ENCODE measurements around the gene C17orf75. TPM values are rescaled to one million over a fixed set of nuclear protein-coding genes. Genes with fewer than 3 reads are reported as not detected.
A peak's percentile ranks its signal among the peaks of the same experiment; 100 is the strongest.
"Not testable (repeated sequence)": the region's sequence is repeated elsewhere in the genome, so short reads cannot be mapped to it uniquely, and the experiment has no call there.

Gene C17orf75
- total and polyA plus RNA-seq, 10 of the 15 experiments (the other 5 are each of a cell fraction or from before 2014, with no cell fraction given) = 21.7 to 53.0 (median 27.3) TPM

DNA sequence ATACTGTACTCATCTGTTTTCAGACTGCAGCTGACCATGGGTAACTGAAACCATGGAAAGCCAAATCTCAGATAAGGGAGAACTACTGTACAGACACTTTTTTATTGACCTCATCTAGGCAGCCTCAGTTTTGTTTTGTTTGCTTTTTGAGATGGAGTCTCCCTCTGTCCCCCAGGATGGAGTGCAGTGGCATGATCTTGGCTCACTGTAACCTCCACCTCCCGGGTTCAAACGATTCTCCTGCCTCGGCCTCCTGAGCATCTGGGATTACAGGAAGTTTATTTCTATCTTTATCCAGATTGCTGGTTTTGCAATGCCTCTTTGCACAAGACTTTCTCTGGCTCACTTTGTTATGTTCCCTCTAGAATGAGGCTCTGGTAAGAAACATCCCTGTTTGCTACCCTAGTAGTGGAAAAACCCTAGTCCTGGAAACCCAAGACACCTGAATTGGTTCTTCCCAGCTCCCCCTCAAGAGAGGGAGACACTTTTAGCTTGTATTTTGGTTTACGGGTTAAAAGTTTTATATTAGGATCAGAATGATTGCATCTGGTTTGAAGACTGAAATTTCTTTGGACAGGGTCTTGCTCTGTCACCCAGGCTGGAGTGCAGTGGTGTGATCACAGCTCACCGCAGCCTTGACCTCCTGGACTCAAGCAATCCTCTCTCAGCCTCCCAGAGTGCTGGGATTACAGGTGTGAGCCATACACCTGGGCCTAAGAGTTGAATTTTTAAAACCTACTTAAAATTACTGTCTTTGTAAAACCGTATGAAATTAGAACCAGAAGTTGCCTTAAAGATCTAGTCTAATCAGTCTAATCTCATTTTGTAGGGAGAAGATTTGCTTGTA is 46.9 kb upstream of the C17orf75 start:
- DNase-seq (ENCODE audit: low read depth, low spot score) = no peak
- 76% methylated on average over 6 of the region's 6 CpGs for WGBS (ENCODE audit: insufficient coverage, insufficient replicate concordance, low lambda C conversion rate, missing lambda C conversion rate)
- Histone ChIP-seq H3K4me2 (ENCODE audit: control insufficient read depth, insufficient read depth) (no peak overlapping the region), H3K27ac (ENCODE audit: control insufficient read depth, insufficient read depth) (no peak overlapping the region), H3K4me1 (ENCODE audit: control insufficient read depth, insufficient read depth, low read length) (no peaks in the 10 kb centered on the region), H3K79me2 (ENCODE audit: control insufficient read depth, insufficient read depth, low read length) (no peaks in the 10 kb centered on the region), H3K9ac (ENCODE audit: control insufficient read depth, insufficient read depth, low read length) (no peak overlapping the region), H3K9me3 (replicated peaks; ENCODE audit: control insufficient read depth, insufficient read depth, low read length) (no peaks in the 10 kb centered on the region), H3K4me3 (no peak overlapping the region), H3K36me3 (ENCODE audit: control insufficient read depth in 2 of 2, insufficient read depth in 2 of 2, low read length in 1 of 2) (peaks cover 0 to 5% of the 10 kb centered on the region in 2 experiments; a peak in 1 of 4 replicates), H2AFZ (ENCODE audit: control insufficient read depth, low read depth, low read length) (no peak overlapping the region), H4K20me1 (ENCODE audit: control insufficient read depth, insufficient read depth) (no peaks in the 10 kb centered on the region), H3K27me3 (replicated peaks in 1 of 2; ENCODE audit: control insufficient read depth in 2 of 2, insufficient read depth in 2 of 2, low read length in 1 of 2) (no peaks in the 10 kb centered on the region)
- ChIA-PET CTCF (interaction anchor here (1.0 to 1.5 kb wide), 2 partner anchors 73 to 136 kb away, joined by 3 to 4 read pairs; no protein-coding TSS in a partner anchor), POLR2A (interaction anchor here (0.6 kb wide), 1 partner anchor 27 kb away, joined by 3 read pairs; no protein-coding TSS in a partner anchor), SMC1A (ENCODE audit: uncharacterized antibody, unreplicated experiment) (interaction anchor here (1.1 to 1.5 kb wide), 2 partner anchors 10 to 25 kb away, joined by 3 to 4 read pairs; no protein-coding TSS in a partner anchor), RAD21 (ENCODE audit: unreplicated experiment) (no interaction called here)
- intact Hi-C loops (cut with micrococcal nuclease; ENCODE audit: unreplicated experiment) = no loop called here
- BruUV-seq (replicated peaks) = TSS peak; percentile 23
- no peak for ATAC-seq
- in situ Hi-C loops (cut with MboI) = no loop called here
- no peak for FAIRE-seq
- TF ChIP-seq NR2C2 (IDR thresholded peaks at IDR 0.05; ENCODE audit: borderline replicate concordance, control insufficient read depth, insufficient read length, low read depth) (no peak), MAX (IDR thresholded peaks at IDR 0.05; ENCODE audit: low read depth, low read length) (no peak), POU2F2 (IDR thresholded peaks at IDR 0.05; ENCODE audit: borderline replicate concordance, low read depth, low read length) (no peak), CHD4 (IDR thresholded peaks at IDR 0.05) (no peak)

GRCh38 chr17:32388128-32388527 is 46.2 kb upstream of the C17orf75 start:
- BruUV-seq (replicated peaks); SMC1A ChIA-PET (ENCODE audit: uncharacterized antibody, unreplicated experiment); H3K27ac ChIP-seq (ENCODE audit: control insufficient read depth, insufficient read depth); H2AFZ ChIP-seq (ENCODE audit: control insufficient read depth, low read depth, low read length); H3K4me3 ChIP-seq; DNase-seq (ENCODE audit: low read depth, low spot score); H3K79me2 ChIP-seq (ENCODE audit: control insufficient read depth, insufficient read depth, low read length); H3K27me3 ChIP-seq (replicated peaks in 1 of 2; ENCODE audit: control insufficient read depth in 2 of 2, insufficient read depth in 2 of 2, low read length in 1 of 2); intact Hi-C loops (cut with micrococcal nuclease; ENCODE audit: unreplicated experiment); POLR2A ChIA-PET; RAD21 ChIA-PET (ENCODE audit: unreplicated experiment); H3K9me3 ChIP-seq (replicated peaks; ENCODE audit: control insufficient read depth, insufficient read depth, low read length); in situ Hi-C loops (cut with MboI); H3K4me2 ChIP-seq (ENCODE audit: control insufficient read depth, insufficient read depth); CTCF ChIA-PET; H3K4me1 ChIP-seq (ENCODE audit: control insufficient read depth, insufficient read depth, low read length); FAIRE-seq; H4K20me1 ChIP-seq (ENCODE audit: control insufficient read depth, insufficient read depth); H3K36me3 ChIP-seq (ENCODE audit: control insufficient read depth in 2 of 2, insufficient read depth in 2 of 2, low read length in 1 of 2); H3K9ac ChIP-seq (ENCODE audit: control insufficient read depth, insufficient read depth, low read length); ATAC-seq: not testable (repeated sequence)
- WGBS (ENCODE audit: insufficient coverage, insufficient replicate concordance, low lambda C conversion rate, missing lambda C conversion rate) = over 99% methylated on average over 11 of the region's 14 CpGs
